Endothelial cell of umbilical vein (primary cell): Measurements from ENCODE around the gene HHEX.

ENCODE experiments used
- CTCF ChIP-seq, 2 donors: IDR thresholded peaks; 1 replicate in 1 of 2; 2 replicates in 1 of 2; pipeline ENCODE4 v1.5.1; 2011; ENCODE audit warnings: low read length in 2 of 2, mild to moderate bottlenecking in 2 of 2, moderate library complexity in 2 of 2, control low read depth in 1 of 2, inconsistent platforms in 1 of 2, low read depth in 1 of 2; ENCODE audit not compliant: insufficient read depth in 1 of 2; ENCODE audit errors: extremely low read depth in 1 of 2
- EZH2 ChIP-seq: IDR thresholded peaks from 2 replicates; pipeline ENCODE4 v1.6.1; 2012; ENCODE audit warnings: borderline replicate concordance, low read depth, mild to moderate bottlenecking, moderate library complexity, low read length, inconsistent platforms; ENCODE audit not compliant: severe bottlenecking
- FOS ChIP-seq: IDR thresholded peaks from 2 replicates; pipeline ENCODE4 v1.6.1; 2011; ENCODE audit warnings: mild to moderate bottlenecking, low read length, moderate library complexity, borderline replicate concordance; ENCODE audit not compliant: insufficient read depth
- GATA2 ChIP-seq: IDR thresholded peaks from 2 replicates; pipeline ENCODE4 v1.7.0; 2011; ENCODE audit warnings: low read depth, mild to moderate bottlenecking, moderate library complexity, mixed read lengths, low read length; ENCODE audit not compliant: insufficient read length, insufficient read depth
- JUN ChIP-seq: IDR thresholded peaks from 2 replicates; pipeline ENCODE4 v1.6.1; 2011; ENCODE audit warnings: borderline replicate concordance, low read depth; ENCODE audit not compliant: insufficient read length, insufficient read depth
- MAX ChIP-seq: IDR thresholded peaks from 2 replicates; pipeline ENCODE4 v1.6.1; 2011; ENCODE audit not compliant: insufficient read depth, insufficient read length
- MYC ChIP-seq: IDR thresholded peaks from one replicate; pipeline ENCODE4 v1.6.1; 2011; ENCODE audit warnings: mild to moderate bottlenecking, low read depth, low read length
- POLR2A ChIP-seq: IDR thresholded peaks from 2 replicates; pipeline ENCODE4 v1.6.1; 2012; ENCODE audit warnings: low read depth, mild to moderate bottlenecking, control low read depth, low read length
- POLR2AphosphoS5 ChIP-seq: IDR thresholded peaks from 2 replicates; pipeline ENCODE4 v1.6.1; 2012; ENCODE audit warnings: low read depth, mild to moderate bottlenecking, control low read depth, low read length, moderate library complexity; ENCODE audit not compliant: insufficient read depth

- TF ChIP-seq CTCF (IDR thresholded peaks at IDR 0.05; ENCODE audit: extremely low read depth in 1 of 2, insufficient read depth in 1 of 2, low read depth in 1 of 2, low read length in 2 of 2) (no peak), FOS (no peak), MAX (no peak), GATA2 (no peak), POLR2AphosphoS5 (no peak), POLR2A (no peak), JUN (no peak), EZH2 (no peak), MYC (no peak)
Observed at GRCh38 chr10:92714152-92714845, 24.5 kb downstream of the HHEX start.
